ENCODE results near the gene CNTN3. TPM values are rescaled to one million over a fixed set of nuclear protein-coding genes. Genes with fewer than 3 reads are reported as not detected.

Gene CNTN3
- 2.6 and 3.5 TPM in 2 replicates for total RNA-seq (2022)
- percentile 54 among the genes with signal in this experiment for Bru-seq, nascent RNA
- BruChase-seq, experiment 1, labeled RNA remaining after a 6-hour chase = percentile 47 among the genes with signal in this experiment
- percentile 49 among the genes with signal in this experiment for BruChase-seq, experiment 2, labeled RNA remaining after a 2-hour chase
- long read RNA-seq, partial matches to known transcripts = 1 of 6 reads
- long read RNA-seq, other reads (novel, unspliced or antisense) = 5 of 6 reads

DNA sequence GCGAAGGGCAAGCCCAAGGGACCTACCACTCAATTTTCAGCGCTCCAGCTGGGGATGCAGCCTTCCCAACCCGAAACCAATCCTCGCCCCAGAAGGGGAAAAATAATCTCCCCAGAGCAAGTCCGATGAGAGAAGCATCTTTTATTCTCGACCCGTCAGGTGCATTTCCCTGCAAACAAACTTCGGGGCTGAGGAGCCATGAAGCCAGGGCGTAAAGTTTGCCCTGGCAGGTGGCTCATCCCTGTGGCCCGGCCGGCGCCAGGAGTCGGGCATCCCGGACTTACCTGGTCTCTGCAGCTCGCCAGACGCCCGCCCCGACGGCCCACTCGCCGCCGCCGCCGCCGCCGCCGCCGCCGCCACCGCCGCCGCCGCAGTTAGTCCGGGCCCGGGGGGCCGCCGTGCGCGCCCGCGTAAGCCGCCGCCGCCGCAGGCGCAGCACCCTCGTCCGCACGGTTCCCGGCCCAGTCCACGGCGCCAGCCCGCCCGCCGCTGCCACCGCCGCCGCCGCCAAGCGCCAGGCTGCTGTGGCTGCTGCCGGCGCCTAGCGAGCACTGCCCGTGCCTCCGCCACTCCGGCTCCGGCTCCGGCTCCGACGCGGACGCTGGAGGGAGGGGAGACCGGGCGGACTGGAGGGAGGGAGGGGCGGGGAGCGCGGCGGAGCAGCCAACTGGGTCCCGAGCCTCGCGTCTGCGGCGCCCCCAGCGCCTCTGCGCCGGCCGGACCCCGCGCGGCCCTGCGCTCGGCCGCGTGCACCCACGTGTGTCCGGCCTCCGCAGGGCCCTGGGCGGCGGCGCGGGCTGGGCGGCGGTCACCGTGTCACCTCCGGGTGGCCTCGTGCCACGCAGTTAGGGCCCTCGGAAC, at the start of gene CNTN3:
TSS of gene CNTN3 (minus strand) at position 553 of the 861 bp plus-strand sequence. CDS start 93,547 bp downstream, outside the sequence.
- peak within 1 kb of the TSS; percentile 74 for H3K4me3 Mint-ChIP-seq (ENCODE audit: unreplicated experiment)
- peaks cover 14% of the 10 kb centered on the region for H3K4me1 Mint-ChIP-seq (ENCODE audit: insufficient read depth, unreplicated experiment)
- BruUV-seq (replicated peaks) = no TSS peak
- no peaks in the 10 kb centered on the region for H3K36me3 Mint-ChIP-seq (ENCODE audit: insufficient read depth, unreplicated experiment)
- peak; percentile 26 for DNase-seq (ENCODE audit: unreplicated experiment)
- POLR2A ChIA-PET = no interaction called here
- peak within 1 kb of the TSS; percentile 36 for H3K27ac Mint-ChIP-seq (ENCODE audit: low read depth, unreplicated experiment)
- no peak for TF ChIP-seq CTCF (IDR thresholded peaks at IDR 0.05; ENCODE audit: unreplicated experiment)
- CTCF ChIA-PET = interaction anchor here (0.9 kb wide), 1 partner anchor 347 kb away, joined by 3 read pairs; no protein-coding TSS in a partner anchor
- intact Hi-C loops (cut with micrococcal nuclease) = loop anchor here (10.0 kb wide), 1 partner anchor 80 kb away; no protein-coding TSS in a partner anchor
- H3K27me3 Mint-ChIP-seq (ENCODE audit: insufficient read depth, unreplicated experiment) = no peaks in the 10 kb centered on the region
- H3K9me3 Mint-ChIP-seq (ENCODE audit: unreplicated experiment) = no peaks in the 10 kb centered on the region

- no peaks in the 10 kb centered on the region for H3K4me1 Mint-ChIP-seq (ENCODE audit: insufficient read depth, unreplicated experiment)
- intact Hi-C loops (cut with micrococcal nuclease) = no loop called here
- H3K9me3 Mint-ChIP-seq (ENCODE audit: unreplicated experiment) = peaks cover 16% of the 10 kb centered on the region
- BruUV-seq (replicated peaks) = no TSS peak
- ChIA-PET CTCF (interaction anchor here (0.5 to 0.6 kb wide), 2 partner anchors 28 to 763 kb away, joined by 3 read pairs; no protein-coding TSS in a partner anchor), POLR2A (no interaction called here)
- no peak overlapping the region for H3K4me3 Mint-ChIP-seq (ENCODE audit: unreplicated experiment)
- no peak for DNase-seq (ENCODE audit: unreplicated experiment)
- TF ChIP-seq CTCF (IDR thresholded peaks at IDR 0.05; ENCODE audit: unreplicated experiment) = no peak
- H3K27ac Mint-ChIP-seq (ENCODE audit: low read depth, unreplicated experiment) = no peak overlapping the region
- no peaks in the 10 kb centered on the region for H3K36me3 Mint-ChIP-seq (ENCODE audit: insufficient read depth, unreplicated experiment)
- no peaks in the 10 kb centered on the region for H3K27me3 Mint-ChIP-seq (ENCODE audit: insufficient read depth, unreplicated experiment)
Observed at GRCh38 chr3:74663178-74663577, 48.7 kb upstream of the CNTN3 start.

DNA sequence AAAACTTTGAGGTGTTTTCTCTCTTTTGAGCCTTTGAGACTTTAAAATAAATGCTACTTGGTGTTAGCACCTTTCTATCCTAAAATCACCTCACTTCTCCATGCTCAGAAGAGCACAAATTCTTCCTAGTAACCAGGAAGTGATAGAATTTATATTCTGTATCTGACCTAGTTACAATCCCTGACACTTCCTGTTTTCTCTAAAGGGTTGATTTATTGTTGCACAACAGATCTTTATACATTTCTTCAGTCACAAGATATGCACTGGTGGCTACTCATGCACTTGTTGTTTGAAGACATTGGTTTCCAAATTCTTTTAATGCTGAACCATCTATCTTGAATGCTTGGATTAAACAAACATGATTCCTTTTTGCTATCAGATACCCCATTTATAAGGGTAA, 47.2 kb upstream of the CNTN3 start:
- CTCF ChIA-PET = no interaction called here
- no peak overlapping the region for H3K27ac Mint-ChIP-seq (ENCODE audit: low read depth, unreplicated experiment)
- H3K36me3 Mint-ChIP-seq (ENCODE audit: insufficient read depth, unreplicated experiment) = no peaks in the 10 kb centered on the region
- H3K4me3 Mint-ChIP-seq (ENCODE audit: unreplicated experiment) = no peak overlapping the region
- BruUV-seq (replicated peaks) = no TSS peak
- intact Hi-C loops (cut with micrococcal nuclease) = no loop called here
- H3K27me3 Mint-ChIP-seq (ENCODE audit: insufficient read depth, unreplicated experiment) = no peaks in the 10 kb centered on the region
- no peak for TF ChIP-seq CTCF (IDR thresholded peaks at IDR 0.05; ENCODE audit: unreplicated experiment)
- DNase-seq (ENCODE audit: unreplicated experiment) = no peak
- H3K9me3 Mint-ChIP-seq (ENCODE audit: unreplicated experiment) = peaks cover 7% of the 10 kb centered on the region
- no peaks in the 10 kb centered on the region for H3K4me1 Mint-ChIP-seq (ENCODE audit: insufficient read depth, unreplicated experiment)
- POLR2A ChIA-PET = no interaction called here

- intact Hi-C loops (cut with micrococcal nuclease) = no loop called here
- Mint-ChIP-seq H3K36me3 (ENCODE audit: insufficient read depth, unreplicated experiment) (no peaks in the 10 kb centered on the region), H3K9me3 (ENCODE audit: unreplicated experiment) (peaks cover 12% of the 10 kb centered on the region), H3K4me3 (ENCODE audit: unreplicated experiment) (no peak overlapping the region), H3K4me1 (ENCODE audit: insufficient read depth, unreplicated experiment) (no peaks in the 10 kb centered on the region), H3K27ac (ENCODE audit: low read depth, unreplicated experiment) (no peak overlapping the region), H3K27me3 (ENCODE audit: insufficient read depth, unreplicated experiment) (no peaks in the 10 kb centered on the region)
- ChIA-PET CTCF (no interaction called here), POLR2A (interaction anchor here (0.7 kb wide), 1 partner anchor 376 kb away, joined by 3 read pairs; no protein-coding TSS in a partner anchor)
- TF ChIP-seq CTCF (IDR thresholded peaks at IDR 0.05; ENCODE audit: unreplicated experiment) = no peak
- DNase-seq (ENCODE audit: unreplicated experiment) = no peak
- no TSS peak for BruUV-seq (replicated peaks)
Observed at GRCh38 chr3:74651885-74652284, 37.4 kb upstream of the CNTN3 start.

All from MCF 10A (cell line).